Neural cell (in vitro differentiated cells): Measurements from ENCODE around the gene BRINP1.

Source experiments
- CTCF ChIP-seq: fragments of 450-650 bp; IDR thresholded peaks from 2 replicates; pipeline ENCODE4 v1.5.1; 2014; ENCODE audit warnings: antibody characterized with exemption, mild to moderate bottlenecking, moderate library complexity; ENCODE audit not compliant: poor library complexity, severe bottlenecking
- EP300 ChIP-seq: fragments of 450-650 bp; conservative IDR thresholded peaks from 2 replicates; pipeline ENCODE4 v1.6.1; 2014; ENCODE audit warnings: antibody characterized with exemption, mild to moderate bottlenecking, moderate library complexity; ENCODE audit not compliant: poor library complexity, severe bottlenecking
- EZH2 ChIP-seq: fragments of 200-600, 300-800 bp; shearing (Covaris generic), sonication (generic); IDR thresholded peaks from 2 replicates; pipeline ENCODE4 v1.6.1; 2014; ENCODE audit warnings: antibody characterized with exemption, low read length, borderline replicate concordance, mild to moderate bottlenecking; ENCODE audit not compliant: insufficient read depth, poor library complexity, severe bottlenecking

DNA sequence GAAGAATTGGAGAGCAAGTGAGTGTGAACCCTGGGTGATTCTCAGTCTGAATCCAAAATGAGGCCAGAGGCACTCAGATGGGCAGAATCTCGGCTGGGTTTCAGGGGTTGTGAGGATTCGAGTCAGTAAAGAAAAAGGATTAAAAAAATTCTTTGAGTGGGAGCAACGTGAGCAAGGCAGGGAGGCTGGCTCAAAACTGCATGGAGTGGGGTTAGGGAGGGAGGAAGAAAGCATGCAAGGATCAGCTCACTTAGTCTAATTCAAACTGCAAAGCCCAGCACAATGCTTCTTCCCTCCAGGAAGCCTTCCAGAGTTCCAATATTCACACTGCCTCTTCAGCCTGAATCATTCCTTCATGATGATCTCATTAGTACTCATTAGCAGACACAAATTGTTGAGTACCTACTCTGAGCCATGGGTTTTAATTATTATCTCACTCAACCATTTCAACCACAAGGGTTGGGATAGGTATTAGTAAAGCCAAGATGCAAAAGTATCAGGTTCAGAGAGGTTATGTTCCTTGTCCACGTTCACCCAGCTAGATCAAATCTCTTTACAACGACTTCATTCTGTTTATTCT lies 95.8 kb downstream of the BRINP1 start:
- TF ChIP-seq EP300 (no peak), CTCF (no peak), EZH2 (no peak)
